WTC11 (cell line): ENCODE measurements around the gene EWSR1. TPM values are rescaled to one million over a fixed set of nuclear protein-coding genes. Genes with fewer than 3 reads are reported as not detected.

Source experiments
- NFATC4 ChIP-seq: fragments of 250-450 bp; sonication (Bioruptor Pico); IDR thresholded peaks from 2 replicates; pipeline ENCODE4 v1.9.0; 2021; ENCODE audit warnings: mild to moderate bottlenecking
- NFE2L1 ChIP-seq: sonication (generic); formaldehyde crosslinking; IDR thresholded peaks from 2 replicates; pipeline ENCODE4 v1.8.1; 2023; ENCODE audit warnings: missing genetic modification reagents
- OVOL2 ChIP-seq: fragments of 250-450 bp; sonication (Bioruptor Pico); IDR thresholded peaks from 2 replicates; pipeline ENCODE4 v1.9.0; 2021; ENCODE audit warnings: mild to moderate bottlenecking, borderline replicate concordance
- RELA ChIP-seq: sonication (generic); formaldehyde crosslinking; IDR thresholded peaks from 2 replicates; pipeline ENCODE4 v1.8.1; 2022; ENCODE audit warnings: missing genetic modification reagents, mild to moderate bottlenecking, borderline replicate concordance
- SMAD3 ChIP-seq: sonication (generic); formaldehyde crosslinking; IDR thresholded peaks from 2 replicates; pipeline ENCODE4 v1.8.0; 2022; ENCODE audit warnings: missing genetic modification reagents, mild to moderate bottlenecking, borderline replicate concordance
- TEAD1 ChIP-seq: sonication (generic); formaldehyde crosslinking; IDR thresholded peaks from 2 replicates; pipeline ENCODE4 v1.8.0; 2022; ENCODE audit warnings: mild to moderate bottlenecking, missing genetic modification reagents
- ZNF232 ChIP-seq: sonication (generic); formaldehyde crosslinking; IDR thresholded peaks from 2 replicates; pipeline ENCODE4 v1.8.0; 2022; ENCODE audit warnings: mild to moderate bottlenecking, missing genetic modification reagents
- total RNA-seq: library from RNA; stranded (reverse); gene quantifications from 3 replicates; pipeline ENCODE4 v1.2.3, GENCODE V29; 2021
- TF ChIP-seq, protein P1 (sequence below): fragments of 250-450 bp; sonication (Bioruptor Pico); IDR thresholded peaks from 2 replicates; pipeline ENCODE4 v1.9.0; 2021; ENCODE audit warnings: mild to moderate bottlenecking
- TF ChIP-seq, protein P2 (sequence below): sonication (generic); formaldehyde crosslinking; IDR thresholded peaks from 2 replicates; pipeline ENCODE4 v1.8.0; 2022; ENCODE audit warnings: missing genetic modification reagents
- TF ChIP-seq, protein P3 (sequence below): fragments of 200-600 bp; IDR thresholded peaks from 2 replicates; pipeline ENCODE4 v1.8.0; 2022; ENCODE audit warnings: antibody characterized with exemption
- TF ChIP-seq, protein P4 (sequence below): sonication (generic); formaldehyde crosslinking; IDR thresholded peaks from 2 replicates; pipeline ENCODE4 v1.8.1; 2023; ENCODE audit warnings: mild to moderate bottlenecking, missing genetic modification reagents, borderline replicate concordance
- TF ChIP-seq, protein P5 (sequence below): sonication (generic); formaldehyde crosslinking; IDR thresholded peaks from 2 replicates; pipeline ENCODE4 v1.8.1; 2022; ENCODE audit warnings: low read depth, missing genetic modification reagents, borderline replicate concordance
- TF ChIP-seq, protein P6 (sequence below): sonication (generic); formaldehyde crosslinking; conservative IDR thresholded peaks from 2 replicates; pipeline ENCODE4 v1.8.1; 2023; ENCODE audit warnings: mild to moderate bottlenecking, low read depth, missing genetic modification reagents, moderate library complexity
- TF ChIP-seq, protein P7 (sequence below): fragments of 250-450 bp; sonication (Bioruptor Pico); conservative IDR thresholded peaks from 2 replicates; pipeline ENCODE4 v1.9.0; 2021; ENCODE audit warnings: mild to moderate bottlenecking
- TF ChIP-seq, protein P8 (sequence below): sonication (generic); formaldehyde crosslinking; IDR thresholded peaks from 2 replicates; pipeline ENCODE4 v1.8.1; 2022; ENCODE audit warnings: missing genetic modification reagents, borderline replicate concordance
- TF ChIP-seq, protein P9 (sequence below): fragments of 250-450 bp; sonication (Bioruptor Pico); IDR thresholded peaks from 2 replicates; pipeline ENCODE4 v2.1.2; 2022; ENCODE audit warnings: mild to moderate bottlenecking, moderate library complexity

The EWSR1 gene
- total RNA-seq, 1 experiment from 2014 or later, result 377 TPM

DNA sequence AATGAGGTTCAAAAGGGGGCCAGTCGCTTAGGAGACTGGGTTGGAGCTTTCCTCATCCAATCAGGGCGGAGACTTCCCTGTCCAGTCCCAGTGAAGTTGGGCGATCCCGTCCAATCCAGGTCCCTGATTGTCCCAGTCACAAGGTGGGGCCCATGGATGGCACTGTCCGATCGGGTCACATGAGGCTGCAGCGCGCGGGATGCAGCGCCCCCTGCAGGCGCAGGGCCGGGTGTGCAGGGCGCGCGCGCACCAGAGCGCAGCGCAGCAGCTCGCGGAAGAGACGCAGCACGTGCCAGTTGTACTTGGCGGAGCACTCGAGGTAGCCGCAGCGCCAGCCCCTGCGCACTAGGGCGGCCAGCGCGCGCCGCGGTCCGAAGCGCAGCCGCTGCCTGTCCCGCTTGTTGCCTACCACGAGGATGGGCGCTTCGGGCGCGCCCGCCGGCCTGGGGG, 45.1 kb downstream of the EWSR1 start (continued):
- TF ChIP-seq, protein P1, sequence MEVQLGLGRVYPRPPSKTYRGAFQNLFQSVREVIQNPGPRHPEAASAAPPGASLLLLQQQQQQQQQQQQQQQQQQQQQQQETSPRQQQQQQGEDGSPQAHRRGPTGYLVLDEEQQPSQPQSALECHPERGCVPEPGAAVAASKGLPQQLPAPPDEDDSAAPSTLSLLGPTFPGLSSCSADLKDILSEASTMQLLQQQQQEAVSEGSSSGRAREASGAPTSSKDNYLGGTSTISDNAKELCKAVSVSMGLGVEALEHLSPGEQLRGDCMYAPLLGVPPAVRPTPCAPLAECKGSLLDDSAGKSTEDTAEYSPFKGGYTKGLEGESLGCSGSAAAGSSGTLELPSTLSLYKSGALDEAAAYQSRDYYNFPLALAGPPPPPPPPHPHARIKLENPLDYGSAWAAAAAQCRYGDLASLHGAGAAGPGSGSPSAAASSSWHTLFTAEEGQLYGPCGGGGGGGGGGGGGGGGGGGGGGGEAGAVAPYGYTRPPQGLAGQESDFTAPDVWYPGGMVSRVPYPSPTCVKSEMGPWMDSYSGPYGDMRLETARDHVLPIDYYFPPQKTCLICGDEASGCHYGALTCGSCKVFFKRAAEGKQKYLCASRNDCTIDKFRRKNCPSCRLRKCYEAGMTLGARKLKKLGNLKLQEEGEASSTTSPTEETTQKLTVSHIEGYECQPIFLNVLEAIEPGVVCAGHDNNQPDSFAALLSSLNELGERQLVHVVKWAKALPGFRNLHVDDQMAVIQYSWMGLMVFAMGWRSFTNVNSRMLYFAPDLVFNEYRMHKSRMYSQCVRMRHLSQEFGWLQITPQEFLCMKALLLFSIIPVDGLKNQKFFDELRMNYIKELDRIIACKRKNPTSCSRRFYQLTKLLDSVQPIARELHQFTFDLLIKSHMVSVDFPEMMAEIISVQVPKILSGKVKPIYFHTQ, result no peak
- TF ChIP-seq, protein P2, sequence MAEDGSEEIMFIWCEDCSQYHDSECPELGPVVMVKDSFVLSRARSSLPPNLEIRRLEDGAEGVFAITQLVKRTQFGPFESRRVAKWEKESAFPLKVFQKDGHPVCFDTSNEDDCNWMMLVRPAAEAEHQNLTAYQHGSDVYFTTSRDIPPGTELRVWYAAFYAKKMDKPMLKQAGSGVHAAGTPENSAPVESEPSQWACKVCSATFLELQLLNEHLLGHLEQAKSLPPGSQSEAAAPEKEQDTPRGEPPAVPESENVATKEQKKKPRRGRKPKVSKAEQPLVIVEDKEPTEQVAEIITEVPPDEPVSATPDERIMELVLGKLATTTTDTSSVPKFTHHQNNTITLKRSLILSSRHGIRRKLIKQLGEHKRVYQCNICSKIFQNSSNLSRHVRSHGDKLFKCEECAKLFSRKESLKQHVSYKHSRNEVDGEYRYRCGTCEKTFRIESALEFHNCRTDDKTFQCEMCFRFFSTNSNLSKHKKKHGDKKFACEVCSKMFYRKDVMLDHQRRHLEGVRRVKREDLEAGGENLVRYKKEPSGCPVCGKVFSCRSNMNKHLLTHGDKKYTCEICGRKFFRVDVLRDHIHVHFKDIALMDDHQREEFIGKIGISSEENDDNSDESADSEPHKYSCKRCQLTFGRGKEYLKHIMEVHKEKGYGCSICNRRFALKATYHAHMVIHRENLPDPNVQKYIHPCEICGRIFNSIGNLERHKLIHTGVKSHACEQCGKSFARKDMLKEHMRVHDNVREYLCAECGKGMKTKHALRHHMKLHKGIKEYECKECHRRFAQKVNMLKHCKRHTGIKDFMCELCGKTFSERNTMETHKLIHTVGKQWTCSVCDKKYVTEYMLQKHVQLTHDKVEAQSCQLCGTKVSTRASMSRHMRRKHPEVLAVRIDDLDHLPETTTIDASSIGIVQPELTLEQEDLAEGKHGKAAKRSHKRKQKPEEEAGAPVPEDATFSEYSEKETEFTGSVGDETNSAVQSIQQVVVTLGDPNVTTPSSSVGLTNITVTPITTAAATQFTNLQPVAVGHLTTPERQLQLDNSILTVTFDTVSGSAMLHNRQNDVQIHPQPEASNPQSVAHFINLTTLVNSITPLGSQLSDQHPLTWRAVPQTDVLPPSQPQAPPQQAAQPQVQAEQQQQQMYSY (CRISPR knock-in tag), result peak; percentile 52
- TF ChIP-seq, protein P3, sequence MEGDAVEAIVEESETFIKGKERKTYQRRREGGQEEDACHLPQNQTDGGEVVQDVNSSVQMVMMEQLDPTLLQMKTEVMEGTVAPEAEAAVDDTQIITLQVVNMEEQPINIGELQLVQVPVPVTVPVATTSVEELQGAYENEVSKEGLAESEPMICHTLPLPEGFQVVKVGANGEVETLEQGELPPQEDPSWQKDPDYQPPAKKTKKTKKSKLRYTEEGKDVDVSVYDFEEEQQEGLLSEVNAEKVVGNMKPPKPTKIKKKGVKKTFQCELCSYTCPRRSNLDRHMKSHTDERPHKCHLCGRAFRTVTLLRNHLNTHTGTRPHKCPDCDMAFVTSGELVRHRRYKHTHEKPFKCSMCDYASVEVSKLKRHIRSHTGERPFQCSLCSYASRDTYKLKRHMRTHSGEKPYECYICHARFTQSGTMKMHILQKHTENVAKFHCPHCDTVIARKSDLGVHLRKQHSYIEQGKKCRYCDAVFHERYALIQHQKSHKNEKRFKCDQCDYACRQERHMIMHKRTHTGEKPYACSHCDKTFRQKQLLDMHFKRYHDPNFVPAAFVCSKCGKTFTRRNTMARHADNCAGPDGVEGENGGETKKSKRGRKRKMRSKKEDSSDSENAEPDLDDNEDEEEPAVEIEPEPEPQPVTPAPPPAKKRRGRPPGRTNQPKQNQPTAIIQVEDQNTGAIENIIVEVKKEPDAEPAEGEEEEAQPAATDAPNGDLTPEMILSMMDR, result peak; percentile 99
- TF ChIP-seq OVOL2 (CRISPR knock-in tag), result no peak
- peak; percentile 98 for TF ChIP-seq NFE2L1 (CRISPR knock-in tag)
- TF ChIP-seq, protein P4, sequence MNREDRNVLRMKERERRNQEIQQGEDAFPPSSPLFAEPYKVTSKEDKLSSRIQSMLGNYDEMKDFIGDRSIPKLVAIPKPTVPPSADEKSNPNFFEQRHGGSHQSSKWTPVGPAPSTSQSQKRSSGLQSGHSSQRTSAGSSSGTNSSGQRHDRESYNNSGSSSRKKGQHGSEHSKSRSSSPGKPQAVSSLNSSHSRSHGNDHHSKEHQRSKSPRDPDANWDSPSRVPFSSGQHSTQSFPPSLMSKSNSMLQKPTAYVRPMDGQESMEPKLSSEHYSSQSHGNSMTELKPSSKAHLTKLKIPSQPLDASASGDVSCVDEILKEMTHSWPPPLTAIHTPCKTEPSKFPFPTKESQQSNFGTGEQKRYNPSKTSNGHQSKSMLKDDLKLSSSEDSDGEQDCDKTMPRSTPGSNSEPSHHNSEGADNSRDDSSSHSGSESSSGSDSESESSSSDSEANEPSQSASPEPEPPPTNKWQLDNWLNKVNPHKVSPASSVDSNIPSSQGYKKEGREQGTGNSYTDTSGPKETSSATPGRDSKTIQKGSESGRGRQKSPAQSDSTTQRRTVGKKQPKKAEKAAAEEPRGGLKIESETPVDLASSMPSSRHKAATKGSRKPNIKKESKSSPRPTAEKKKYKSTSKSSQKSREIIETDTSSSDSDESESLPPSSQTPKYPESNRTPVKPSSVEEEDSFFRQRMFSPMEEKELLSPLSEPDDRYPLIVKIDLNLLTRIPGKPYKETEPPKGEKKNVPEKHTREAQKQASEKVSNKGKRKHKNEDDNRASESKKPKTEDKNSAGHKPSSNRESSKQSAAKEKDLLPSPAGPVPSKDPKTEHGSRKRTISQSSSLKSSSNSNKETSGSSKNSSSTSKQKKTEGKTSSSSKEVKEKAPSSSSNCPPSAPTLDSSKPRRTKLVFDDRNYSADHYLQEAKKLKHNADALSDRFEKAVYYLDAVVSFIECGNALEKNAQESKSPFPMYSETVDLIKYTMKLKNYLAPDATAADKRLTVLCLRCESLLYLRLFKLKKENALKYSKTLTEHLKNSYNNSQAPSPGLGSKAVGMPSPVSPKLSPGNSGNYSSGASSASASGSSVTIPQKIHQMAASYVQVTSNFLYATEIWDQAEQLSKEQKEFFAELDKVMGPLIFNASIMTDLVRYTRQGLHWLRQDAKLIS (CRISPR knock-in tag), result peak; percentile 88; the same call in 1 of the 2 replicates
- peak; percentile 99 for TF ChIP-seq TEAD1 (CRISPR knock-in tag)
- TF ChIP-seq, protein P5, sequence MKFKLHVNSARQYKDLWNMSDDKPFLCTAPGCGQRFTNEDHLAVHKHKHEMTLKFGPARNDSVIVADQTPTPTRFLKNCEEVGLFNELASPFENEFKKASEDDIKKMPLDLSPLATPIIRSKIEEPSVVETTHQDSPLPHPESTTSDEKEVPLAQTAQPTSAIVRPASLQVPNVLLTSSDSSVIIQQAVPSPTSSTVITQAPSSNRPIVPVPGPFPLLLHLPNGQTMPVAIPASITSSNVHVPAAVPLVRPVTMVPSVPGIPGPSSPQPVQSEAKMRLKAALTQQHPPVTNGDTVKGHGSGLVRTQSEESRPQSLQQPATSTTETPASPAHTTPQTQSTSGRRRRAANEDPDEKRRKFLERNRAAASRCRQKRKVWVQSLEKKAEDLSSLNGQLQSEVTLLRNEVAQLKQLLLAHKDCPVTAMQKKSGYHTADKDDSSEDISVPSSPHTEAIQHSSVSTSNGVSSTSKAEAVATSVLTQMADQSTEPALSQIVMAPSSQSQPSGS (CRISPR knock-in tag), result peak; percentile 76; the same call in 1 of the 2 replicates
- TF ChIP-seq, protein P6, sequence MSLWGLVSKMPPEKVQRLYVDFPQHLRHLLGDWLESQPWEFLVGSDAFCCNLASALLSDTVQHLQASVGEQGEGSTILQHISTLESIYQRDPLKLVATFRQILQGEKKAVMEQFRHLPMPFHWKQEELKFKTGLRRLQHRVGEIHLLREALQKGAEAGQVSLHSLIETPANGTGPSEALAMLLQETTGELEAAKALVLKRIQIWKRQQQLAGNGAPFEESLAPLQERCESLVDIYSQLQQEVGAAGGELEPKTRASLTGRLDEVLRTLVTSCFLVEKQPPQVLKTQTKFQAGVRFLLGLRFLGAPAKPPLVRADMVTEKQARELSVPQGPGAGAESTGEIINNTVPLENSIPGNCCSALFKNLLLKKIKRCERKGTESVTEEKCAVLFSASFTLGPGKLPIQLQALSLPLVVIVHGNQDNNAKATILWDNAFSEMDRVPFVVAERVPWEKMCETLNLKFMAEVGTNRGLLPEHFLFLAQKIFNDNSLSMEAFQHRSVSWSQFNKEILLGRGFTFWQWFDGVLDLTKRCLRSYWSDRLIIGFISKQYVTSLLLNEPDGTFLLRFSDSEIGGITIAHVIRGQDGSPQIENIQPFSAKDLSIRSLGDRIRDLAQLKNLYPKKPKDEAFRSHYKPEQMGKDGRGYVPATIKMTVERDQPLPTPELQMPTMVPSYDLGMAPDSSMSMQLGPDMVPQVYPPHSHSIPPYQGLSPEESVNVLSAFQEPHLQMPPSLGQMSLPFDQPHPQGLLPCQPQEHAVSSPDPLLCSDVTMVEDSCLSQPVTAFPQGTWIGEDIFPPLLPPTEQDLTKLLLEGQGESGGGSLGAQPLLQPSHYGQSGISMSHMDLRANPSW (CRISPR knock-in tag), result no peak
- TF ChIP-seq NFATC4 (CRISPR knock-in tag), result no peak
- TF ChIP-seq, protein P7, sequence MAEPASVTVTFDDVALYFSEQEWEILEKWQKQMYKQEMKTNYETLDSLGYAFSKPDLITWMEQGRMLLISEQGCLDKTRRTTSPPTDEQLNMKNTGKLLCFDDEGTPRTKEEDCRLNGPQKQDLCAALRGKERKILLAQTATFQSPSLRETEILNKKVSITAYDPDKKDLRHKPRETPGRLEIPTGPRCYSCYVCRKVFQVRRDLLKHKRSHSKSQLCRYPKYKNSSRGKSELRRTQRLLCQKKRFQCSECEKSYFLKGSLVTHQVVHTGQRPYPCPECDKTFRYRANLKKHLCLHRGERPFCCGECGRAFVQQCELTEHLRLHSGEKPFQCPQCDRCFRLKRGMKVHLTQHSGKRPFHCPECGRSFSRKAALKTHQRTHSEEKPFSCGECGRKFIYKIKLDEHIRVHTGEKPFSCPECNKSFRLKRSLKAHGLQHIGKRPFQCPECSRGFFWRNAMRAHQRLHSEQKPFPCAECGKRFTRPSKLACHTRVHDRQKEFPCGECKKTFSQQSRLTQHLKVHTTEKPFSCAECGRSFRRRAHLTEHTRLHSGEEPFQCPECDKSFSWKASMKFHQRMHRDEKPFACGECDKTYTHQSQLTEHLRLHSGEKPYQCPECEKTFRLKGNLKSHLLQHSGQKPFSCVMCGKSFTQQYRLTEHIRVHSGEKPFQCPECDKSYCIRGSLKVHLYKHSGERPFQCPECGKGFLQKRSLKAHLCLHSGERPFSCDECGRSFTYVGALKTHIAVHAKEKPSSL (CRISPR knock-in tag), result no peak
- TF ChIP-seq RELA (CRISPR knock-in tag), result peak; percentile 99
- peak; percentile 98 for TF ChIP-seq SMAD3 (CRISPR knock-in tag)
- TF ChIP-seq, protein P8, sequence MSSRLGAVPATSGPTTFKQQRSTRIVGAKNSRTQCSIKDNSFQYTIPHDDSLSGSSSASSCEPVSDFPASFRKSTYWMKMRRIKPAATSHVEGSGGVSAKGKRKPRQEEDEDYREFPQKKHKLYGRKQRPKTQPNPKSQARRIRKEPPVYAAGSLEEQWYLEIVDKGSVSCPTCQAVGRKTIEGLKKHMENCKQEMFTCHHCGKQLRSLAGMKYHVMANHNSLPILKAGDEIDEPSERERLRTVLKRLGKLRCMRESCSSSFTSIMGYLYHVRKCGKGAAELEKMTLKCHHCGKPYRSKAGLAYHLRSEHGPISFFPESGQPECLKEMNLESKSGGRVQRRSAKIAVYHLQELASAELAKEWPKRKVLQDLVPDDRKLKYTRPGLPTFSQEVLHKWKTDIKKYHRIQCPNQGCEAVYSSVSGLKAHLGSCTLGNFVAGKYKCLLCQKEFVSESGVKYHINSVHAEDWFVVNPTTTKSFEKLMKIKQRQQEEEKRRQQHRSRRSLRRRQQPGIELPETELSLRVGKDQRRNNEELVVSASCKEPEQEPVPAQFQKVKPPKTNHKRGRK (CRISPR knock-in tag), result no peak
- TF ChIP-seq, protein P9, sequence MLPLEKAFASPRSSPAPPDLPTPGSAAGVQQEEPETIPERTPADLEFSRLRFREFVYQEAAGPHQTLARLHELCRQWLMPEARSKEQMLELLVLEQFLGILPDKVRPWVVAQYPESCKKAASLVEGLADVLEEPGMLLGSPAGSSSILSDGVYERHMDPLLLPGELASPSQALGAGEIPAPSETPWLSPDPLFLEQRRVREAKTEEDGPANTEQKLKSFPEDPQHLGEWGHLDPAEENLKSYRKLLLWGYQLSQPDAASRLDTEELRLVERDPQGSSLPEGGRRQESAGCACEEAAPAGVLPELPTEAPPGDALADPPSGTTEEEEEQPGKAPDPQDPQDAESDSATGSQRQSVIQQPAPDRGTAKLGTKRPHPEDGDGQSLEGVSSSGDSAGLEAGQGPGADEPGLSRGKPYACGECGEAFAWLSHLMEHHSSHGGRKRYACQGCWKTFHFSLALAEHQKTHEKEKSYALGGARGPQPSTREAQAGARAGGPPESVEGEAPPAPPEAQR (CRISPR knock-in tag), result no peak
- peak; percentile 99 for TF ChIP-seq ZNF232 (CRISPR knock-in tag)
